ENCODE measurements around the gene SEMA3C.

Gene SEMA3C

GRCh38 chr7:80918909-80919721 lies at the start of gene SEMA3C:
Gene SEMA3C, minus strand, starts transcription at chr7:80919051. Its CDS starts 2,270 bp downstream, at chr7:80916781.
- Histone ChIP-seq H3K27ac (ENCODE audit: low read depth, low read length) (peak within 1 kb of the TSS; percentile 71), H3K9ac (ENCODE audit: low read length) (peak within 1 kb of the TSS; percentile 69), H3K36me3 (ENCODE audit: insufficient read depth, low read length) (peaks cover 5% of the 10 kb centered on the region), H3K4me1 (ENCODE audit: insufficient read depth, low read length) (peaks cover 27% of the 10 kb centered on the region), H3K9me3 (ENCODE audit: low read length) (no peaks in the 10 kb centered on the region), H3K27me3 (ENCODE audit: control insufficient read depth in 1 of 2, insufficient read depth in 2 of 2, low read length in 2 of 2) (no peaks in the 10 kb centered on the region), H3K4me3 (ENCODE audit: low read depth in 1 of 2, low read length in 2 of 2) (peak within 1 kb of the TSS; percentile 63 to 90)

DNA sequence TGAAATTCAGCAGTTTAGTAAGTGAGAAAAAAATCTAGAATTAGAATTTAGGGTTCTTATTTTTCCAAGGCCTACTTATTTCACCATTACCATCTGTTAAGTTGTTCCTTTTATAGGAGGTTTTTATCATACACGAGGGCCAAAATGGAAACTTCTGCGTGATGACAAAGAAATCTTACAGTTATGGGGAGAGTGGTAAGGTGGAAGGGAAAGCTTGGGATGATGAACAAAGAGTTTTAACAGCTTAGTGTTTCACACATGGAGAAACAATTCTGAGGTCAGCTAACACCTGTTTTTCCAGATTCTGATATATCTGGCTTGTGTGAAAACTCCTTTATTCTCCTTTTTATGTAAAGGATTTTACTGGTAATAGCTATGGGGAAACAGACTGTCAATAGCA lies 49.8 kb upstream of the SEMA3C start:
- Histone ChIP-seq H3K36me3 (ENCODE audit: insufficient read depth, low read length) (no peaks in the 10 kb centered on the region), H3K27ac (ENCODE audit: low read depth, low read length) (no peak overlapping the region), H3K9ac (ENCODE audit: low read length) (no peak overlapping the region), H3K4me1 (ENCODE audit: insufficient read depth, low read length) (no peaks in the 10 kb centered on the region), H3K9me3 (ENCODE audit: low read length) (no peaks in the 10 kb centered on the region), H3K4me3 (ENCODE audit: low read depth in 1 of 2, low read length in 2 of 2) (no peak overlapping the region), H3K27me3 (ENCODE audit: control insufficient read depth in 1 of 2, insufficient read depth in 2 of 2, low read length in 2 of 2) (no peaks in the 10 kb centered on the region)

DNA sequence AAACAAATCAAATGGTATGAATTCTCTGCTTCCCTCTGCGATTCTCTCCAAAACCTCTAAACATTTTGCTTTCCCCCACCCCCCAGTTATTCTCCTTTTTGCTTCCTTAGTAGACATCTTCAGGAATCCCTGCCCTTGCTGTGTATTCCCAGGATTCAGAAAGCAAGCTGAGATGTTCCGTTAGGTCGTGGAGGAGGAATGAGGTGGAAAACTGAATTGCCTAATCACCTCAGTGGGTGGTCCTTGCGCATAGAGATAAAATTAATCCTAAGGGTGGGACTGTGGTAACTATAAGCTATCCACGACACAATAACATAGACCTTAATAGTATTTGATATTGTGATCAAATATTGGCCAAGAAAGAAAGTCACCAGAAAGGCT lies 49.1 kb upstream of the SEMA3C start:
- Histone ChIP-seq H3K27me3 (ENCODE audit: control insufficient read depth in 1 of 2, insufficient read depth in 2 of 2, low read length in 2 of 2) (no peaks in the 10 kb centered on the region), H3K27ac (ENCODE audit: low read depth, low read length) (no peak overlapping the region)

GRCh38 chr7:80967071-80967916 lies 48.4 kb upstream of the SEMA3C start:
- Histone ChIP-seq H3K9me3 (ENCODE audit: low read length) (no peaks in the 10 kb centered on the region), H3K27ac (ENCODE audit: low read depth, low read length) (no peak overlapping the region), H3K27me3 (ENCODE audit: control insufficient read depth in 1 of 2, insufficient read depth in 2 of 2, low read length in 2 of 2) (no peaks in the 10 kb centered on the region), H3K9ac (ENCODE audit: low read length) (no peak overlapping the region), H3K4me1 (ENCODE audit: insufficient read depth, low read length) (no peaks in the 10 kb centered on the region), H3K36me3 (ENCODE audit: insufficient read depth, low read length) (no peaks in the 10 kb centered on the region), H3K4me3 (ENCODE audit: low read depth in 1 of 2, low read length in 2 of 2) (no peak overlapping the region)

More for the DNA sequence above, 49.1 kb upstream of the SEMA3C start:
- H3K9ac ChIP-seq (ENCODE audit: low read length) = no peak overlapping the region
- no peaks in the 10 kb centered on the region for H3K9me3 ChIP-seq (ENCODE audit: low read length)
- H3K36me3 ChIP-seq (ENCODE audit: insufficient read depth, low read length) = no peaks in the 10 kb centered on the region
- no peaks in the 10 kb centered on the region for H3K4me1 ChIP-seq (ENCODE audit: insufficient read depth, low read length)
- no peak overlapping the region for H3K4me3 ChIP-seq (ENCODE audit: low read depth in 1 of 2, low read length in 2 of 2)

GRCh38 chr7:80960244-80960795 lies 41.5 kb upstream of the SEMA3C start:
- Histone ChIP-seq H3K4me1 (ENCODE audit: insufficient read depth, low read length) (no peaks in the 10 kb centered on the region), H3K4me3 (ENCODE audit: low read depth in 1 of 2, low read length in 2 of 2) (no peak overlapping the region), H3K27me3 (ENCODE audit: control insufficient read depth in 1 of 2, insufficient read depth in 2 of 2, low read length in 2 of 2) (no peaks in the 10 kb centered on the region), H3K27ac (ENCODE audit: low read depth, low read length) (no peak overlapping the region), H3K9me3 (ENCODE audit: low read length) (no peaks in the 10 kb centered on the region), H3K9ac (ENCODE audit: low read length) (no peak overlapping the region), H3K36me3 (ENCODE audit: insufficient read depth, low read length) (no peaks in the 10 kb centered on the region)

GRCh38 chr7:80957226-80957777 lies 38.5 kb upstream of the SEMA3C start:
- Histone ChIP-seq H3K9me3 (ENCODE audit: low read length) (no peaks in the 10 kb centered on the region), H3K36me3 (ENCODE audit: insufficient read depth, low read length) (no peaks in the 10 kb centered on the region), H3K4me1 (ENCODE audit: insufficient read depth, low read length) (no peaks in the 10 kb centered on the region), H3K4me3 (ENCODE audit: low read depth in 1 of 2, low read length in 2 of 2) (no peak overlapping the region), H3K27ac (ENCODE audit: low read depth, low read length) (no peak overlapping the region), H3K9ac (ENCODE audit: low read length) (no peak overlapping the region), H3K27me3 (ENCODE audit: control insufficient read depth in 1 of 2, insufficient read depth in 2 of 2, low read length in 2 of 2) (no peaks in the 10 kb centered on the region)

GRCh38 chr7:80954191-80954590 lies 35.3 kb upstream of the SEMA3C start:
- Histone ChIP-seq H3K9ac (ENCODE audit: low read length) (no peak overlapping the region), H3K4me3 (ENCODE audit: low read depth in 1 of 2, low read length in 2 of 2) (no peak overlapping the region), H3K27me3 (ENCODE audit: control insufficient read depth in 1 of 2, insufficient read depth in 2 of 2, low read length in 2 of 2) (no peaks in the 10 kb centered on the region), H3K9me3 (ENCODE audit: low read length) (no peaks in the 10 kb centered on the region), H3K4me1 (ENCODE audit: insufficient read depth, low read length) (no peaks in the 10 kb centered on the region), H3K27ac (ENCODE audit: low read depth, low read length) (no peak overlapping the region), H3K36me3 (ENCODE audit: insufficient read depth, low read length) (no peaks in the 10 kb centered on the region)

- peaks cover 13% of the 10 kb centered on the region for H3K4me1 ChIP-seq (ENCODE audit: insufficient read depth, low read length)
- no peaks in the 10 kb centered on the region for H3K27me3 ChIP-seq (ENCODE audit: control insufficient read depth in 1 of 2, insufficient read depth in 2 of 2, low read length in 2 of 2)
- H3K9ac ChIP-seq (ENCODE audit: low read length) = no peak overlapping the region
- no peak overlapping the region for H3K27ac ChIP-seq (ENCODE audit: low read depth, low read length)
- no peak overlapping the region for H3K4me3 ChIP-seq (ENCODE audit: low read depth in 1 of 2, low read length in 2 of 2)
- H3K9me3 ChIP-seq (ENCODE audit: low read length) = no peaks in the 10 kb centered on the region
- H3K36me3 ChIP-seq (ENCODE audit: insufficient read depth, low read length) = no peaks in the 10 kb centered on the region
Observed at GRCh38 chr7:80950550-80950967, 31.7 kb upstream of the SEMA3C start.

DNA sequence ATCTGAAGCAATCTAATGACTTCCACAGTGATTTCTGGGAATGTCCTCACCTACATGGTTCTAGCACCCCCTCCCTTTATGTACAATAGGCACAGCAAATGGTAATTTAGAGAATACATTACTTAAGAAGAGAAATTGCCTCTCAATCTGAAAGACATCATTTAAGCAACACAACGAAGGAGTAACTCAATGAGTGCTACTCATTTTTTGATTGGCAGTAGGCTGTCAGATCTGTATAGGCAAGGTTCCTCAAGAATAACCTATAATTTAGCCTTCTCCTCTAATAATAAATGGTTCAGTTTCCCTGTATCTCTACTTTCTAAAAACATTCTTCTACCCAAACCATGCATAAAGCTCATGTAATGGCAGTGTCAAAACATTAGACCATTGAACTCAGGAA lies 30.6 kb upstream of the SEMA3C start:
- Histone ChIP-seq H3K4me1 (ENCODE audit: insufficient read depth, low read length) (peaks cover 15% of the 10 kb centered on the region), H3K27ac (ENCODE audit: low read depth, low read length) (no peak overlapping the region), H3K27me3 (ENCODE audit: control insufficient read depth in 1 of 2, insufficient read depth in 2 of 2, low read length in 2 of 2) (no peaks in the 10 kb centered on the region), H3K9me3 (ENCODE audit: low read length) (no peaks in the 10 kb centered on the region), H3K9ac (ENCODE audit: low read length) (no peak overlapping the region), H3K36me3 (ENCODE audit: insufficient read depth, low read length) (no peaks in the 10 kb centered on the region), H3K4me3 (ENCODE audit: low read depth in 1 of 2, low read length in 2 of 2) (no peak overlapping the region)

DNA sequence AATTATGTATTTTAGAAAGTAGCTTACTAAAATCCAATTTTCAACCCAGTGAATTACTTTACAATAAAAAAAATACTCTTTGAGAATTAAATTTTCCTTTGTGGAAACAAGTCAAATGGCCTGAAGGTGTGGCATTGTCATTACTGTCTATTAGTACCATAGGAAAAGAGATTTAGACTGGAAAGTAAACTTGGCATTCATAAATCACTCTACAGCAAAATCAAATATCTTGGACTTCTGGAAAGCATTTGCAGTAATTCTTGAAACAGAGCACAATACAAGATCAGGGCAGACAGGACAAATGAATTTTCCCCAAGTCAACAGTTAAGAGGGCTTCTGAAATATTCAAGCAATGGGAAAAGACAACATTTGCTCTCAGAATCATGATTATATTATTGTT lies 28.0 kb upstream of the SEMA3C start:
- Histone ChIP-seq H3K9me3 (ENCODE audit: low read length) (no peaks in the 10 kb centered on the region), H3K36me3 (ENCODE audit: insufficient read depth, low read length) (no peaks in the 10 kb centered on the region), H3K4me1 (ENCODE audit: insufficient read depth, low read length) (peaks cover 23% of the 10 kb centered on the region), H3K27ac (ENCODE audit: low read depth, low read length) (no peak overlapping the region), H3K9ac (ENCODE audit: low read length) (no peak overlapping the region), H3K4me3 (ENCODE audit: low read depth in 1 of 2, low read length in 2 of 2) (no peak overlapping the region), H3K27me3 (ENCODE audit: control insufficient read depth in 1 of 2, insufficient read depth in 2 of 2, low read length in 2 of 2) (no peaks in the 10 kb centered on the region)

- no peaks in the 10 kb centered on the region for H3K27me3 ChIP-seq (ENCODE audit: control insufficient read depth in 1 of 2, insufficient read depth in 2 of 2, low read length in 2 of 2)
- H3K9ac ChIP-seq (ENCODE audit: low read length) = no peak overlapping the region
- no peak overlapping the region for H3K4me3 ChIP-seq (ENCODE audit: low read depth in 1 of 2, low read length in 2 of 2)
- H3K36me3 ChIP-seq (ENCODE audit: insufficient read depth, low read length) = no peaks in the 10 kb centered on the region
- no peak overlapping the region for H3K27ac ChIP-seq (ENCODE audit: low read depth, low read length)
- H3K4me1 ChIP-seq (ENCODE audit: insufficient read depth, low read length) = peaks cover 28% of the 10 kb centered on the region
- no peaks in the 10 kb centered on the region for H3K9me3 ChIP-seq (ENCODE audit: low read length)
Observed at GRCh38 chr7:80945976-80946375, 27.1 kb upstream of the SEMA3C start.
